Measurements from ENCODE around the gene NAT8L. TPM values are rescaled to one million over a fixed set of nuclear protein-coding genes. Genes with fewer than 3 reads are reported as not detected.

The NAT8L gene
- total and polyA plus RNA-seq, 2 of the 13 experiments (the other 11 are each of a cell fraction or from before 2014, with no cell fraction given), result 2.2 to 3.3 TPM

DNA sequence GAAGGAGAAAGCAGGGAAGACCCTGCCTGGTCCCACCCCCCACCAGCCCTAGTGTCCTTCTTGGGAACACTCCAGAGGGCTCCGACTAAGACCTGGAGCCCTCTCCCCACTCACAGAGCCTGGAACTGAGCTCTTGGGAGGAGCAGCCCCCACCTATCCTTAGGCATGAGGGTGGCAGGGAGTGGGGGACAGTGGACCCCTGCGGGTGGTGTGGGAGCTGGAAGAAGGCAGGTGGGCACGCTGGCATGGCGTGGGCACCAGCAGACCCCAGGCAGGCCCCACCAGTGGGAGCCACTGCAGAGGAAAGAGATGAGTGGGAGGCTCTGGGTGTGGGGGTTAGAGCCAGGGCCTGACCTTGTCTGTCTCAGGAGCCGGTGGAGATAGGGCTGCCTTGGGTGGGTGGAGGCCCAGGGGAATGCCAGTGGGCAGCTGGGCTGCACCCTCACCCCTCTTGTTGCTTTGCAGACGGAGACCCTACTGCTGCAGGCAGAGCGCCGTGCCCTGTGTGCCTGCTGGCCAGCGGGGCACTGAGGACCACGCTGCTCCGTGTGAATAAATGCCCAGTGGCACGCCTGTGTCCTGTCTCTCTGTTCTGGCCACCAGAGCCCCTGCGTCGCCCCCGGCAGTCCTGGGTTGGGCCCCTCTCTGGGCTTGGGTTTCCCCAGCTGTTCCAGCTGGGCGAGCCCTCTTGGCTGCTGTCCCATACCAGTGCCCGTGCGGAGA is 15.6 kb upstream of the NAT8L start:
- no TSS peak for BruUV-seq (replicated peaks)
- intact Hi-C loops (cut with micrococcal nuclease; ENCODE audit: unreplicated experiment) (no loop called here), in situ Hi-C loops (cut with HindIII; ENCODE audit: extremely low pct_ligation_motif_present, low pct_unique_long_range_greater_than_20kb) (no loop called here)
- H3K27ac ChIP-seq (ENCODE audit: extremely low read length, insufficient read depth, low read length), result no peak overlapping the region
- H3K9ac ChIP-seq (ENCODE audit: insufficient read depth, low read depth, low read length), result no peak overlapping the region
- no peak overlapping the region for H2AFZ ChIP-seq (ENCODE audit: low read length)
- ChIA-PET CTCF (ENCODE audit: low intra/inter-chr PET ratio, low total read pairs) (no interaction called here), POLR2A (no interaction called here)
- H3K36me3 ChIP-seq (replicated peaks in 1 of 2; ENCODE audit: control insufficient read depth in 1 of 2, insufficient read depth in 2 of 2, low read length in 2 of 2), result no peaks in the 10 kb centered on the region
- TF ChIP-seq, protein P1, sequence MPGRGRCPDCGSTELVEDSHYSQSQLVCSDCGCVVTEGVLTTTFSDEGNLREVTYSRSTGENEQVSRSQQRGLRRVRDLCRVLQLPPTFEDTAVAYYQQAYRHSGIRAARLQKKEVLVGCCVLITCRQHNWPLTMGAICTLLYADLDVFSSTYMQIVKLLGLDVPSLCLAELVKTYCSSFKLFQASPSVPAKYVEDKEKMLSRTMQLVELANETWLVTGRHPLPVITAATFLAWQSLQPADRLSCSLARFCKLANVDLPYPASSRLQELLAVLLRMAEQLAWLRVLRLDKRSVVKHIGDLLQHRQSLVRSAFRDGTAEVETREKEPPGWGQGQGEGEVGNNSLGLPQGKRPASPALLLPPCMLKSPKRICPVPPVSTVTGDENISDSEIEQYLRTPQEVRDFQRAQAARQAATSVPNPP (CRISPR knock-in tag; IDR thresholded peaks at IDR 0.05), result no peak
- 0 out of 2 replicates have a peak, but pooled peaks have one; percentile 16 for TF ChIP-seq HNRNPL (IDR thresholded peaks at IDR 0.05; ENCODE audit: low read depth, low read length)
- no peak for TF ChIP-seq BRCA1 (CRISPR knock-in tag; IDR thresholded peaks at IDR 0.05)
- TF ChIP-seq ZNF331 (CRISPR knock-in tag; IDR thresholded peaks at IDR 0.05), result no peak
- DNase-seq (ENCODE audit: low spot score), result no peak
- WGBS (ENCODE audit: low lambda C conversion rate), result 91% methylated on average over 9 of the region's 18 CpGs
- H3K9me3 ChIP-seq (ENCODE audit: low read length), result no peaks in the 10 kb centered on the region
- no peak for ATAC-seq
- no peak overlapping the region for H3K4me3 ChIP-seq (replicated peaks in 1 of 3; ENCODE audit: insufficient read depth in 1 of 3, low read depth in 2 of 3, low read length in 3 of 3)
- H4K20me1 ChIP-seq (ENCODE audit: insufficient read depth, low read length), result no peaks in the 10 kb centered on the region
- peaks cover 6% of the 10 kb centered on the region for H3K4me1 ChIP-seq (ENCODE audit: insufficient read depth, low read length)
- H3K27me3 ChIP-seq (ENCODE audit: control insufficient read depth in 1 of 2, insufficient read depth in 2 of 2, low read length in 2 of 2), result peaks cover 8 to 25% of the 10 kb centered on the region in 2 experiments
- no peak overlapping the region for H3K4me2 ChIP-seq (ENCODE audit: low read depth, low read length)
- no peaks in the 10 kb centered on the region for H3K79me2 ChIP-seq (ENCODE audit: insufficient read depth, low read length)
- FAIRE-seq, result no peak

- 100% methylated on average over 1 of the region's 6 CpGs for WGBS (ENCODE audit: low lambda C conversion rate)
- Histone ChIP-seq H3K27ac (ENCODE audit: extremely low read length, insufficient read depth, low read length) (no peak overlapping the region), H3K36me3 (replicated peaks in 1 of 2; ENCODE audit: control insufficient read depth in 1 of 2, insufficient read depth in 2 of 2, low read length in 2 of 2) (no peaks in the 10 kb centered on the region), H3K4me1 (ENCODE audit: insufficient read depth, low read length) (peaks cover 6% of the 10 kb centered on the region), H3K4me2 (ENCODE audit: low read depth, low read length) (no peak overlapping the region), H3K9ac (ENCODE audit: insufficient read depth, low read depth, low read length) (no peak overlapping the region), H3K4me3 (replicated peaks in 1 of 3; ENCODE audit: insufficient read depth in 1 of 3, low read depth in 2 of 3, low read length in 3 of 3) (no peak overlapping the region), H4K20me1 (ENCODE audit: insufficient read depth, low read length) (no peaks in the 10 kb centered on the region), H2AFZ (ENCODE audit: low read length) (no peak overlapping the region), H3K27me3 (ENCODE audit: control insufficient read depth in 1 of 2, insufficient read depth in 2 of 2, low read length in 2 of 2) (peaks cover 8 to 28% of the 10 kb centered on the region in 2 experiments), H3K9me3 (ENCODE audit: low read length) (no peaks in the 10 kb centered on the region), H3K79me2 (ENCODE audit: insufficient read depth, low read length) (no peaks in the 10 kb centered on the region)
- DNase-seq (ENCODE audit: low spot score) (no peak), FAIRE-seq (no peak), ATAC-seq (no peak)
- no TSS peak for BruUV-seq (replicated peaks)
- ChIA-PET POLR2A (no interaction called here), CTCF (ENCODE audit: low intra/inter-chr PET ratio, low total read pairs) (no interaction called here)
- TF ChIP-seq AGO2 (optimal IDR thresholded peaks at IDR 0.05; ENCODE audit: low read depth, low read length), result peak; percentile 42
- TF ChIP-seq ZFP62 (CRISPR knock-in tag; IDR thresholded peaks at IDR 0.05), result no peak
- intact Hi-C loops (cut with micrococcal nuclease; ENCODE audit: unreplicated experiment), result no loop called here
- in situ Hi-C loops (cut with HindIII; ENCODE audit: extremely low pct_ligation_motif_present, low pct_unique_long_range_greater_than_20kb), result no loop called here
These were observed 15.0 kb upstream of the NAT8L start for GRCh38 chr4:2044119-2044485.
